NT2/D1 (cell line): ENCODE data around the gene TBX4.

ENCODE experiments used
- DNase-seq: peaks from one replicate; pipeline ENCODE4 v3.0.0-alpha.2; 2011; ENCODE audit warnings: low read depth, low spot score
- H3K27me3 ChIP-seq: 2 replicates; pipeline ENCODE4 v1.6.0; 2011; ENCODE audit warnings: mild to moderate bottlenecking; ENCODE audit not compliant: insufficient read length, insufficient read depth
- H3K36me3 ChIP-seq: 2 replicates; pipeline ENCODE4 v1.6.1; 2011; ENCODE audit warnings: mild to moderate bottlenecking, low read length, mixed read lengths; ENCODE audit not compliant: insufficient read depth, insufficient read length
- H3K4me1 ChIP-seq: 2 replicates; pipeline ENCODE4 v1.5.1; 2011; ENCODE audit not compliant: insufficient read depth, insufficient read length
- H3K4me3 ChIP-seq: 2 replicates; pipeline ENCODE4 v1.5.1; 2011; ENCODE audit warnings: low read depth; ENCODE audit not compliant: insufficient read length
- H3K9ac ChIP-seq: 2 replicates; pipeline ENCODE4 v1.6.0; 2011; ENCODE audit warnings: low read depth; ENCODE audit not compliant: insufficient read length
- H3K9me3 ChIP-seq: 2 replicates; pipeline ENCODE4 v1.5.1; 2011; ENCODE audit warnings: mild to moderate bottlenecking, low read length; ENCODE audit not compliant: insufficient read depth
- SUZ12 ChIP-seq: IDR thresholded peaks from 2 replicates; pipeline ENCODE4 v1.6.1; 2011; ENCODE audit not compliant: insufficient read length, insufficient read depth; ENCODE audit errors: extremely low read depth
- YY1 ChIP-seq: IDR thresholded peaks from 2 replicates; pipeline ENCODE4 v1.6.1; 2011; ENCODE audit not compliant: insufficient read length, insufficient read depth
- ZNF274 ChIP-seq: IDR thresholded peaks from 2 replicates; pipeline ENCODE4 v1.6.1; 2011; ENCODE audit warnings: mild to moderate bottlenecking, low read depth, low read length

TBX4 gene

DNA sequence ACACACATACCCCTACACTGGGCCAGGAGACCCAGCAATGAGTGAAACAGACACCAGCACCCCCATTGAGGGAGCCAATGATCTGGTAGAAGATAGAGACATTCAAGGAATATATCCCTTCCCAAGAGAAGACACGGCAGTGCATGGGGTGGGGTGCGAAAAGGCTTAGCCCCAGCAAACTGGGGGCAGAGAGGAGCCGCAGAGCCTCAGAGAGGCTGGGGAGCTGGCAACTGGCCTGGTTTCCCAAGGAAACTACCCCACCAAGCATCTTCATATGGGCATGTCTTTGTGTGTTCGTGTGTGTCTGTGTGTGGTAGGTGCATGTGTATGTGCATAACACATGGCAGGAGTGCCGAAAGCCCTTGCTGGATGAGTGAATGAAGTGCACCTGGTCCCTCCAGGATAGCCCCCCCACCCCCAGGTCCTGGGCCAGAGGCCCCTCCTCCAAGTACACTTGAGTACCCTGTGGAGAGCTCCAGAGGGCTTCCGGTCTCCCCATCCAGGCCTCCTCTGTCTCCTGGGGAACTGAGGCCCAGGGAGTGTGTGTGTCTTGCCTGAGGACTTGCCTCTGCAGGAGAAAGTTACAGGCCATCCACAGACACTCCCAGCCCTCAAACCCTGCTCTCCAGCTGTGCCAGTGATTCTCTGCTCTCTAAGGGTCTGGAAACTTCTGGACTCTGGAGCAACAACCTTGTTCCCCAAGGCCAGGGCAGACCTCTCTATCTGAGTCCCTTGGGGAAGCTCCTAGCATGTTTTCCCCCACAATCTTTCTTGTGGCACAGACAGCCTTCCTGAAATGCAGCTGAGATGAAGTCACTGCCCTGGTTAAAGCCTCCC is 36.6 kb upstream of the TBX4 start:
- H3K27me3 ChIP-seq = peaks cover 18% of the 10 kb centered on the region
- TF ChIP-seq ZNF274 (no peak), SUZ12 (no peak), YY1 (no peak)
- H3K9ac ChIP-seq = no peak overlapping the region
- peaks cover 7% of the 10 kb centered on the region for H3K4me1 ChIP-seq
- H3K4me3 ChIP-seq = no peak overlapping the region
- no peaks in the 10 kb centered on the region for H3K36me3 ChIP-seq
- peaks cover 19% of the 10 kb centered on the region; the same call in 1 of the 2 replicates for H3K9me3 ChIP-seq
- DNase-seq = no peak

DNA sequence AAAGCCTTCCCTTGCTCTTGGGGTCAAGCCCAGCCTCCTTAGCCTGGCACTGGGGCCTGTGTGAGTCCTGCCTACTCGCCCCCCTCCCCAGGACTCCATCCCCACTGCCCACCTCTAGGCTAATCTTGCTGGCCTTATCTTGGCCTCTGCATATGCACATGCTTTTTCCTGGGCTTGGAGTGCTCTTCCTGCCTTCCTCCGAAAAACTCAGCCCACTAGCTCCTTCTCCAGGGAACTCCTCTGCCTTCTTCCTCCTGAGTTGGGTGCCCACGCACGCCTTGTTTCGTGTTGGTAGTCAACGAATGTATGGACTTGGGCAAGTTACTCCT is 36.0 kb upstream of the TBX4 start:
- no peak overlapping the region for H3K4me3 ChIP-seq
- DNase-seq = no peak
- TF ChIP-seq SUZ12 (no peak), YY1 (no peak), ZNF274 (no peak)
- peaks cover 7% of the 10 kb centered on the region for H3K4me1 ChIP-seq
- no peak overlapping the region for H3K9ac ChIP-seq
- peaks cover 16% of the 10 kb centered on the region for H3K27me3 ChIP-seq
- H3K9me3 ChIP-seq = peaks cover 18% of the 10 kb centered on the region; the same call in 1 of the 2 replicates
- H3K36me3 ChIP-seq = no peaks in the 10 kb centered on the region

DNA sequence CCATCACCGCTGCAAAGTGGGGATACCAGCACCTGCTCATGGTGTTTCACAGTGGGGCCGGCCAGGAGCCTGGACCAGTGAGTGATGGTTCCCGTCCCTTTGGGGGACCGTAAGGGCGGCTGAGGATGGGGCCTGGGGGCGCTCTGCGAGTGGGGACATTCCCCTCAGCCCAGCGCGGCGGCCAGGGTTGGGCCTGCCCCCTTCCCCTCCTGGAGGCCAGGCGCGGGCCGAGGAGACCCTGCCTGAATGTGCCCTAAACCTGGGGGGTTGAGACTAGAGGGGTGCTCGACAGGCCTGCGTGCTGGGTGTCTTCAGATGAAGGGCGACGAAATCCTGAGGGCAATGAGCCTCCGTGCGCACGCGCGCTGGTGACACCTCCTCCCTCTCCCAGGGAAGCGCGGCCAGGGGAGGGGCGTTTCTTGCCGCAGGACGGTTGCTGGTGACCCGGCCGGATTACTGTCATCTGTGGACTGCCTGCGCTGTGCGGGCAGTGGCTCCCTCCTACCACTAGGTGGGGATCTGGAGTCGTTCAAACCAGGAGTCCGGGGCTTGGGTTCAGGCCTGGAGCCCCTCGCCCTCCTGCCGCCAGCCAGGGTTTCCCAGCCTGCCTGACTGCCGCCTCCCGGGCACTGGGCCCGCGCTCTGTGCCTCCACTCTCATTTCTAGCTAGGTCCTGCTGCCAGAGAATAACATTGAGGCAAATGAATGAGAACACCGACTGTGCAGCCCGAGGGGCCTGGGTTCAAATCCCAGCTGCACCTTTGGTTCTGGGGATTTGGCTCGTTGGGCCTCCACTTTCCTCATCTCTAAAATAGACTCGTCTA is 35.5 kb upstream of the TBX4 start:
- peaks cover 16% of the 10 kb centered on the region for H3K27me3 ChIP-seq
- H3K4me3 ChIP-seq = peak overlapping the region; percentile 8
- TF ChIP-seq SUZ12 = no peak
- no peak for TF ChIP-seq ZNF274
- no peak for TF ChIP-seq YY1

DNA sequence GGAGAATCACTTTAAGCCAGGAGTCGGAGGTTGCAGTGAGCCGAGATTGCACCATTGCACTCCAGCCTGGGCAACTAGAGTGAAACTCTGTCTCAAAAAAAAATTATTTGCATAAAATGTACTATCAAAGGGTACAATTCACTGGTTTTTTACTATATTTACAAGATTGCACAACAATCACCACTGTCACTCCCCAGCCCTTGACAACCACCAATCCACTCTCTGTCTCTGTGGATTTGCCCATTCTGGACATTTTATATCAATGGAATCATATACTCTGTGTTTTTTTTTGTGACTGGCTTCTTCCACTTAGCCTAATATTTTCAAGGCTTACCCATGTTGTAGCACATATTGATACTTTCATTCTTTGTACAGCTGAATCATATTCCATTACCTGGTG is 33.8 kb upstream of the TBX4 start:
- DNase-seq = no peak
- Histone ChIP-seq H3K27me3 (peaks cover 7% of the 10 kb centered on the region), H3K36me3 (no peaks in the 10 kb centered on the region), H3K9me3 (peaks cover 14% of the 10 kb centered on the region; the same call in 1 of the 2 replicates), H3K4me3 (no peak overlapping the region), H3K4me1 (peaks cover 7% of the 10 kb centered on the region), H3K9ac (no peak overlapping the region)
- no peak for TF ChIP-seq SUZ12
- TF ChIP-seq YY1 = no peak
- TF ChIP-seq ZNF274 = no peak

More for the DNA sequence above, 35.5 kb upstream of the TBX4 start:
- DNase-seq = no peak
- peaks cover 18% of the 10 kb centered on the region; the same call in 1 of the 2 replicates for H3K9me3 ChIP-seq
- no peaks in the 10 kb centered on the region for H3K36me3 ChIP-seq
- H3K4me1 ChIP-seq = peaks cover 7% of the 10 kb centered on the region
- H3K9ac ChIP-seq = peak overlapping the region; percentile 54

DNA sequence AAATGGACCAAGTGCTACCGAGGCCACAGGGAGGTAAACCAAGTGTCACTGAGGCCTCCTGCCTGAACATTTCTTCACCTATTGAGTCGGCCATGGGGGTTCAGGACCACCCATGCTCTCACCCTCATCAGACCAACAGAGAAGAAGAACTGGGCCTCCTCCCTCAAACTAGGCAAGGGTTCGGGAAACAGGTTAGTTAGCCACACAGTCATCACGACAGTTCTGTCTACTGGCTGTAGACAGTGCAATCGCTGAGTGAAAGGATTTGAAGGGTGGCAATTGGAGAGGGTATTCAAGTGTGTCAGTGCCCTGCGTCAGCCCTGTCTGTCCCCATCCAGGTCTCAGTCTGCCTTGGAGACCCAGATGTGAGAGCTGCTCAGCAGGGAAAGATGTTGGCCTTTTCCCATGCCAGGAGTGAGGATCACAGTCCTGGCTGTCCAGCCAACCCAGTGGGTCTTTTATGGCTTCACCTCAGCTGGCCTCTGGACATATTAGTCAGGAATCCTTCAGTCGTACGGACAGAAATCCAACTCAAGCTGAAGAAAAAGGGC is 32.7 kb upstream of the TBX4 start:
- no peak for TF ChIP-seq SUZ12
- Histone ChIP-seq H3K36me3 (no peaks in the 10 kb centered on the region), H3K9me3 (peaks cover 4% of the 10 kb centered on the region; the same call in 1 of the 2 replicates), H3K9ac (no peak overlapping the region), H3K27me3 (peaks cover 3% of the 10 kb centered on the region), H3K4me3 (no peak overlapping the region), H3K4me1 (peaks cover 7% of the 10 kb centered on the region)
- DNase-seq = no peak

DNA sequence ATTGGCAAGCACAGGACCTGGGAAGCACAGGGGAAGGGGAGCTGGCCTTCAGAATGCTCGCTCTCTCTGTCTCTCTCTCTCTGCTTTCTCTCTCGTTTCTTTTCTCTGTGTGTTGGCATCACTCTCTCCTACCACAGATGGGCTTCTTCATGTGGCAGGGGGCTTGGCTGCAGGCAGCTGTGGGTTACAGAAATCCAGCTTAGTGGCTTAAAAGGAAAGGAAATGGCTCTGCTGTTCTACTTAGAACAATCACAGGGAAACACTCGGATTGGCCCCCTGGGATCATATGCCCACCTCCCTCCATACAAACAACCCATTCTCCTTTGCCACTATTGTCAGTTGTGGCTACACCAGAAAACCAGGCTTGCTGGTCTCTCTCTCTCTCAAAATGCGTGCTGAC is 32.2 kb upstream of the TBX4 start:
- Histone ChIP-seq H3K4me1 (peaks cover 7% of the 10 kb centered on the region), H3K9ac (no peak overlapping the region), H3K4me3 (no peak overlapping the region), H3K36me3 (no peaks in the 10 kb centered on the region), H3K27me3 (peaks cover 3% of the 10 kb centered on the region), H3K9me3 (no peaks in the 10 kb centered on the region; the same call in 1 of the 2 replicates)
- TF ChIP-seq ZNF274 (no peak), YY1 (no peak), SUZ12 (no peak)
- no peak for DNase-seq
